Body of pancreas (tissue), 4 donors: ENCODE data around the gene ADCY10. TPM values are rescaled to one million over a fixed set of nuclear protein-coding genes. Genes with fewer than 3 reads are reported as not detected.
A peak's percentile ranks its signal among the peaks of the same experiment; 100 is the strongest.

Experiments used
- ATAC-seq: fragments of 150-250 bp; one replicate; pipeline ENCODE4 v1.9.1; 2016
- DNase-seq, 4 donors: peaks; one replicate each; pipeline ENCODE4 v3.0.0-alpha.2; 2019
- H3K27ac ChIP-seq, 4 donors: fragments of 200-600 bp; sonication (generic); 1 replicate in 3 of 4; 2 replicates in 1 of 4; pipeline versions ENCODE4 v1.5.1 to v1.6.1; 2016 to 2019; ENCODE audit warnings: mild to moderate bottlenecking in 1 of 4, mixed read lengths in 1 of 4, moderate library complexity in 1 of 4
- H3K27me3 ChIP-seq, 2 donors: fragments of 200-600 bp; sonication (generic); one replicate each; pipeline ENCODE4 v1.6.0; 2016; ENCODE audit warnings: mild to moderate bottlenecking in 1 of 2
- H3K36me3 ChIP-seq, 2 donors: fragments of 200-600 bp; sonication (generic); replicated peaks in 1 of 2; 2 replicates each; pipeline ENCODE4 v1.5.1; 2016; ENCODE audit warnings: low read depth in 2 of 2; ENCODE audit not compliant: insufficient read depth in 1 of 2
- H3K4me1 ChIP-seq: fragments of 200-600 bp; sonication (generic); one replicate; pipeline ENCODE4 v1.6.0; 2016
- H3K4me3 ChIP-seq, 2 donors: fragments of 200-600 bp; sonication (generic); 1 replicate in 1 of 2; 2 replicates in 1 of 2; pipeline ENCODE4 v1.5.1; 2016 to 2019
- H3K9me3 ChIP-seq, 3 donors: fragments of 200-600 bp; sonication (generic); 1 replicate in 2 of 3; 2 replicates in 1 of 3; pipeline ENCODE4 v1.5.1; 2016
- CTCF ChIP-seq, 7 experiments: fragments of 450-650 bp in 4 of 7; fragments of 200-600 bp in 3 of 7; sonication (generic) in 3 of 7; IDR thresholded peaks; one replicate each; pipeline ENCODE4 v1.5.1; 2016 to 2019; ENCODE audit warnings: antibody characterized with exemption in 7 of 7
- POLR2A ChIP-seq, 3 donors: fragments of 450-650 bp; IDR thresholded peaks; one replicate each; pipeline ENCODE4 v1.6.1; 2016; ENCODE audit warnings: antibody characterized with exemption in 3 of 3, mild to moderate bottlenecking in 2 of 3
- WGBS, 2 donors: methylation state at CpG; one replicate each; pipeline ENCODE4 v1.1.5; 2017; 5-methylcytosine and 5-hydroxymethylcytosine counted together
- intact Hi-C: fragments of 100-400 bp; cut with DNase I; formaldehyde crosslinking; loops from one replicate; pipeline ENCODE4 v1.15.1; 2023
- total RNA-seq, 2 donors: library from RNA; depleted of rRNA; stranded (reverse); fragments of >200 nt; gene quantifications; one replicate each; pipeline ENCODE4 v1.1.0, GENCODE V29; 2016

The ADCY10 gene
- total RNA-seq, 2 donors from 2014 or later = 0.26 TPM; not detected in 1

DNA sequence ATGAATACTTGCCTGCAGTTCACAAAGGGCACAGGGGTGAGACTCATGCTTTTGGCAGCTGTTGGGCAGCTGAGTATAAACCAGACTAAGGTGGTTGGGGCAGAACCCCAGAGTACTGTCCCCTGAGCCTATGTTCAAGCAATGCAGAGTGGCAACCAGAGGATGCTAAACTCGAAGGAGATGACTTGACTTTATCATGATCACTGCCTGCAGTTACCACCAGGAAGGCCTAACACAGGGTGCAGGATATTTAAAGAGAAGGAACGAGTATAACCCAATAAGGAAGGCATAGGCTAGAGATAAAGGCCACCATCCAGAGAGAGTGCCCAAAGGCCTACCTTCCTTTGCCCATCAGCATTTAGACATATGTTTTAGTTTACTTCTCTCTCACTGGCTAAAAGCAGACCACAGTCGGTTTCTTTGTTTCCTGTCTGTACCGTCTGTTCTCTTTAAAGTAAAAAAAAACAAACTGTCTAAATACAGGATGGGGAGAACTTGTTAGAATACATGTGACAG is 108.8 kb downstream of the ADCY10 start:
- Histone ChIP-seq H3K27ac (no peak overlapping the region), H3K4me1 (no peaks in the 10 kb centered on the region), H3K36me3 (no peaks in the 10 kb centered on the region), H3K4me3 (no peak overlapping the region), H3K27me3 (no peaks in the 10 kb centered on the region), H3K9me3 (no peaks in the 10 kb centered on the region)
- WGBS, 2 donors = 53 to 59% methylated on average over 4 of the region's 4 CpGs
- DNase-seq = no peak
- ATAC-seq = no peak
- intact Hi-C loops = no loop called here
- TF ChIP-seq POLR2A (IDR thresholded peaks at IDR 0.05) (no peak), CTCF (IDR thresholded peaks at IDR 0.05) (no peak)

DNA sequence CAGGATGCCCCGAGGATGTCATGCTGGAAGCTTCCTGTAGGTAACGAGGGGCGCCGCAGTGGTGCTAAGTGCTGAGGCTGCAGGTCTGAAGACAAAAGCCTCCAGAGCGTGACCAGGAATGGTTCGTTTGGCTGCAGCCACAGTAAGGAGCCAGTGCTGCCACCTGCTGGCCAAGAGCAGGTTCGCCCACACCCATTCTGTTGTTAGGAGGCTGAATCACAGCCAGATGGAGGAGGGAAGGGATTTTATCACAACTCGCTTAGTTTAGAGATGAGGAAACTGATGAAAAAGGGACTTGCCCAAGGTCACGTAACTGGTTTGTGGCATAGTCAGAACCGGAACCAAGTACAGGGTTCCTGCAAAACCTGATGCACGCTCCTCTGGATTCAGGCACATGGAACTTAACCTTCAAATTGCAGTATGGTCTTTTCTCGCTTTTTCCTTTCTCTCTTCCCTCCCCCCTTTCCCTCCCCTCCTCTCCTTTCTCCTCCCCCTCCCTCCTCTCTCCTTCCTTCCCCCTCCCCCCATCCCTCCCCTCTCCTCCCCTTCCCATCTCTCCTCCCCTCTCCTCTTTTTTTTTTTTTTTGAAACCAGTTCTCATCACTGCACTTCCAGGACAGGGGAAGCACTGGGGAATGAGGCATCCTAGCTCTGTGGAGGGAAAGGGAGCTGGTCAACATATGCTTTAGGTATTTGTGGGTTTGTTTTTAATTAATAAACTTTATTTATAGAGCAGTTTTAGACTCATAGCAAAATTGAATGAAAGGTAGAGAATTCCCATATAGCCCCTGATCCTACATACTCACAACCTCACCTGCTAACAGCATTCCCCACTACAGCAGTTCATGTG is 110.4 kb downstream of the ADCY10 start:
- peak; percentile 91 to 94 (median 92) for DNase-seq
- no peaks in the 10 kb centered on the region for H3K27me3 ChIP-seq
- no peak overlapping the region for H3K27ac ChIP-seq
- intact Hi-C loops = no loop called here
- TF ChIP-seq CTCF (IDR thresholded peaks at IDR 0.05) = peak; percentile 88 to 96 (median 91)
- TF ChIP-seq POLR2A (IDR thresholded peaks at IDR 0.05) = no peak
- H3K9me3 ChIP-seq = no peaks in the 10 kb centered on the region
- H3K4me1 ChIP-seq = no peaks in the 10 kb centered on the region
- peak; percentile 96 for ATAC-seq
- no peak overlapping the region for H3K4me3 ChIP-seq
- WGBS, 2 donors = 8 to 15% methylated on average over 12 of the region's 12 CpGs
- no peaks in the 10 kb centered on the region for H3K36me3 ChIP-seq

DNA sequence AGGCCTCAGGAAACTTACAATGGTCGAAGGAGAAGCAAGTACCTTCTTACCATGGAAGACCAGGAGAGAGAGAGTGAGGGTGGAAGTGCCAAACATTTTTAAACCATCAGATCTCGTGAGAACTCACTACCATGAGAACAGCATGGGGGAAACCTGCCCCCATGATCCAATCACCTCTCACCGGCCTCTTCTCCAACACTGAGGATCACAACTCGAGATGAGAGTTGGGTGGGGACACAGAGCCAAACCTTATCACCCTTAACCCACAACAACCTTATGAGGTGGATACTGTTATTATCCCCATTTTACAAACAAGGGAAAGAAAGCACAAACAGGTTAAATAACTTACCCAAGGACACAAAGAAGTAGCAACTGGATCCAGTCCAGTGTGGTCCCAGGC is 111.7 kb downstream of the ADCY10 start:
- DNase-seq (no peak), ATAC-seq (no peak)
- Histone ChIP-seq H3K4me3 (no peak overlapping the region), H3K27ac (no peak overlapping the region), H3K4me1 (no peaks in the 10 kb centered on the region), H3K9me3 (no peaks in the 10 kb centered on the region), H3K27me3 (no peaks in the 10 kb centered on the region), H3K36me3 (no peaks in the 10 kb centered on the region)
- WGBS, 2 donors = 80 to 87% methylated on average over 4 of the region's 4 CpGs
- no peak for TF ChIP-seq CTCF (IDR thresholded peaks at IDR 0.05)
- no peak for TF ChIP-seq POLR2A (IDR thresholded peaks at IDR 0.05)
- intact Hi-C loops = no loop called here

DNA sequence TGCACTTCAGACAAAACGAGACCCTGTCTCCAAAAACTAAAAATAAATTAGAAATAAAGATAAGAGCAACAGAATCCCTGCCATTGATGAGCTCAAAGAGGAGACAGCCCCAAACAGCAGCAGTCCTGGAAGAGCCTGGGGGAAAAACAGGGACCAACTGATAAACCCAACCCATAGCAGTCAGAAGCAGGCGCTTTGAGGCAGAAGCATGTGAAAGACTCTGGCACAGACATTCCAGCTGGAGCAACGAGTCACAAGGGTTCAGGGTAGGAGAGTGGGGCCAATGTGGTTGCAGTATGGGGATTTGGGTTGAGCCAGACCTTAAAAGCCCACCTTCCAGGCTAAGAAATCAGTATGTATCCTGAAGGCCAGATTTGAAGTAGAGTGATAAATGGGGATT is 113.7 kb downstream of the ADCY10 start:
- Histone ChIP-seq H3K27me3 (no peaks in the 10 kb centered on the region), H3K4me1 (no peaks in the 10 kb centered on the region), H3K4me3 (no peak overlapping the region), H3K36me3 (no peaks in the 10 kb centered on the region), H3K27ac (no peak overlapping the region), H3K9me3 (no peaks in the 10 kb centered on the region)
- TF ChIP-seq POLR2A (IDR thresholded peaks at IDR 0.05) (no peak), CTCF (IDR thresholded peaks at IDR 0.05) (no peak)
- no peak for DNase-seq
- WGBS, 2 donors = 65% methylated on average over 3 of the region's 3 CpGs
- ATAC-seq = no peak
- intact Hi-C loops = no loop called here

GRCh38 chr1:167799747-167800146 is 114.2 kb downstream of the ADCY10 start:
- no peak for ATAC-seq
- 30 to 80% methylated on average over 4 of the region's 4 CpGs for WGBS, 2 donors
- intact Hi-C loops = no loop called here

More at GRCh38 chr1:167799747-167800146, 114.2 kb downstream of the ADCY10 start:
- Histone ChIP-seq H3K27me3 (no peaks in the 10 kb centered on the region), H3K4me3 (no peak overlapping the region), H3K27ac (no peak overlapping the region), H3K9me3 (no peaks in the 10 kb centered on the region), H3K4me1 (no peaks in the 10 kb centered on the region), H3K36me3 (no peaks in the 10 kb centered on the region)
- no peak for DNase-seq
- no peak for TF ChIP-seq POLR2A (IDR thresholded peaks at IDR 0.05)
- TF ChIP-seq CTCF (IDR thresholded peaks at IDR 0.05) = no peak
